ENCODE results near the gene CNGB1. TPM values are rescaled to one million over a fixed set of nuclear protein-coding genes. Genes with fewer than 3 reads are reported as not detected.
"Not testable (repeated sequence)": the region's sequence is repeated elsewhere in the genome, so short reads cannot be mapped to it uniquely, and the experiment has no call there.

Gene CNGB1
- total and polyA plus RNA-seq, 2 donors from 2014 or later, result not detected

- TF ChIP-seq CTCF (IDR thresholded peaks at IDR 0.05; ENCODE audit: borderline replicate concordance, extremely low read depth, insufficient read depth), result no peak
- no peak overlapping the region for H3K27ac ChIP-seq (ENCODE audit: low read depth in 2 of 2, low read length in 2 of 2)
- H3K4me3 ChIP-seq (ENCODE audit: low read length in 3 of 3), result no peak overlapping the region
- H3K9ac ChIP-seq (ENCODE audit: low read length in 3 of 3), result no peak overlapping the region
- intact Hi-C loops (cut with DNase I), result no loop called here
- no peaks in the 10 kb centered on the region for H3K36me3 ChIP-seq (ENCODE audit: control insufficient read depth in 2 of 3, insufficient read depth in 3 of 3, low read length in 3 of 3)
- DNase-seq (no peak), FAIRE-seq (no peak)
- no peaks in the 10 kb centered on the region for H3K9me3 ChIP-seq (ENCODE audit: control insufficient read depth in 2 of 3, insufficient read depth in 1 of 3, low read length in 3 of 3)
- no peaks in the 10 kb centered on the region for H3K27me3 ChIP-seq (ENCODE audit: control insufficient read depth, insufficient read depth, low read length)
- peaks cover 0 to 3% (median 2%) of the 10 kb centered on the region in 3 donors for H3K4me1 ChIP-seq (ENCODE audit: control insufficient read depth in 2 of 3, insufficient read depth in 2 of 3, low read depth in 1 of 3, low read length in 3 of 3)
These were observed 112.3 kb downstream of the CNGB1 start for GRCh38 chr16:57858635-57859034.

- H3K9ac ChIP-seq (ENCODE audit: low read length in 3 of 3); H3K4me3 ChIP-seq (ENCODE audit: low read length in 3 of 3); H3K4me1 ChIP-seq (ENCODE audit: control insufficient read depth in 2 of 3, insufficient read depth in 2 of 3, low read depth in 1 of 3, low read length in 3 of 3); H3K9me3 ChIP-seq (ENCODE audit: control insufficient read depth in 2 of 3, insufficient read depth in 1 of 3, low read length in 3 of 3); H3K36me3 ChIP-seq (ENCODE audit: control insufficient read depth in 2 of 3, insufficient read depth in 3 of 3, low read length in 3 of 3); DNase-seq; FAIRE-seq; intact Hi-C loops (cut with DNase I); H3K27ac ChIP-seq (ENCODE audit: low read depth in 2 of 2, low read length in 2 of 2); H3K27me3 ChIP-seq (ENCODE audit: control insufficient read depth, insufficient read depth, low read length): not testable (repeated sequence)
These were observed 112.9 kb downstream of the CNGB1 start for GRCh38 chr16:57857991-57858390.

- H3K36me3 ChIP-seq (ENCODE audit: control insufficient read depth in 2 of 3, insufficient read depth in 3 of 3, low read length in 3 of 3), result no peaks in the 10 kb centered on the region
- no peaks in the 10 kb centered on the region for H3K9me3 ChIP-seq (ENCODE audit: control insufficient read depth in 2 of 3, insufficient read depth in 1 of 3, low read length in 3 of 3)
- DNase-seq, result no peak
- no peak for FAIRE-seq
- TF ChIP-seq CTCF (IDR thresholded peaks at IDR 0.05; ENCODE audit: borderline replicate concordance, extremely low read depth, insufficient read depth), result no peak
- H3K27me3 ChIP-seq (ENCODE audit: control insufficient read depth, insufficient read depth, low read length), result no peaks in the 10 kb centered on the region
- no peak overlapping the region for H3K9ac ChIP-seq (ENCODE audit: low read length in 3 of 3)
- H3K4me1 ChIP-seq (ENCODE audit: control insufficient read depth in 2 of 3, insufficient read depth in 2 of 3, low read depth in 1 of 3, low read length in 3 of 3), result no peaks in the 10 kb centered on the region
- no peak overlapping the region for H3K27ac ChIP-seq (ENCODE audit: low read depth in 2 of 2, low read length in 2 of 2)
- intact Hi-C loops (cut with DNase I), result no loop called here
- H3K4me3 ChIP-seq (ENCODE audit: low read length in 3 of 3), result no peak overlapping the region
These were observed 115.7 kb downstream of the CNGB1 start for GRCh38 chr16:57855188-57855587.

DNA sequence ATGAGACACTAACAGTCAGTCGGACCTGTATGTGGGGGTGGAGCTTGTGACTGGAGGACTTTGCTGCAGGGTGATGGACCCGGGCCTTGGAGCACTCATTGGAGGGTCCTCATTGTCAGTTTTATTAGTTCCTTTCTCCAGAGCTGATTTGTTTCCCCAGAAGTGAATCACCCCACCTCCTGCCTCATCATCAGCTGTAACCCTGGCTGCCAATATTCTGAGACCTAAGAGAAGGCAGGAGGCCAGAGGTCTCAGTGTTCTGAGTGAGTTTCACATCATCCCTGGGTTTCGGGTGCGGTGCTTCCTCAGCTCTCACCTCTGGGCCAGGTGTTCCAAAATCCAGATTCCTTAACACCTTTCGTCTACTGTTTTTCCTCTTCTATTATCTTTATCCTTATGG is 118.7 kb downstream of the CNGB1 start:
- no peaks in the 10 kb centered on the region for H3K27me3 ChIP-seq (ENCODE audit: control insufficient read depth, insufficient read depth, low read length)
- H3K9me3 ChIP-seq (ENCODE audit: control insufficient read depth in 2 of 3, insufficient read depth in 1 of 3, low read length in 3 of 3), result no peaks in the 10 kb centered on the region
- H3K4me1 ChIP-seq (ENCODE audit: control insufficient read depth in 2 of 3, insufficient read depth in 2 of 3, low read depth in 1 of 3, low read length in 3 of 3), result no peaks in the 10 kb centered on the region
- no peaks in the 10 kb centered on the region for H3K36me3 ChIP-seq (ENCODE audit: control insufficient read depth in 2 of 3, insufficient read depth in 3 of 3, low read length in 3 of 3)
- FAIRE-seq (no peak), DNase-seq (no peak)
- no peak overlapping the region for H3K4me3 ChIP-seq (ENCODE audit: low read length in 3 of 3)
- H3K27ac ChIP-seq (ENCODE audit: low read depth in 2 of 2, low read length in 2 of 2), result no peak overlapping the region
- H3K9ac ChIP-seq (ENCODE audit: low read length in 3 of 3), result no peak overlapping the region
- intact Hi-C loops (cut with DNase I), result no loop called here
- TF ChIP-seq CTCF (IDR thresholded peaks at IDR 0.05; ENCODE audit: borderline replicate concordance, extremely low read depth, insufficient read depth), result no peak
